SH-SY5Y (cell line): ENCODE measurements around the gene NLRX1.

ENCODE experiments used
- GATA2 ChIP-seq: IDR thresholded peaks from 2 replicates; pipeline ENCODE4 v1.6.1; 2011; ENCODE audit warnings: mild to moderate bottlenecking, low read depth, low read length
- GATA3 ChIP-seq: IDR thresholded peaks from 2 replicates; pipeline ENCODE4 v1.6.1; 2011; ENCODE audit warnings: low read depth, mild to moderate bottlenecking, low read length, moderate library complexity

DNA sequence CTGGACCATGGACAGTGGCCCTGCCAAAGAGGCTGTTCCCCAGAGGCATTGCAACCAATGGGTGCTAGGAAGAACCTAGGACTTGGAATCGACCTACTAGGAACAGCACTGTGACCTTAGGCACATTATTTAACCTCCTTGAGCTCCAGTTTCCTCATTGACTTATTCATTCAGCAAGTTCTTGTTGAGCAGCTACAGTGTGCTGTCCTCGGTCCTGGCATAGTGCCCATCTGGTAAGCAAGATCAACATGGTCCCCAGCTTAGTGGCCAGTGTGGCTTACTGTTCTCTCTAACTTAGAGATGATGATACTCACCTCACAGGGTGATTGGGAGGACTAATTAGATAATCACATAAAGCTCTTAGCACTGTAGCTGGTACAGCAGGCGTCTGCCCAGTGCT lies 11.5 kb upstream of the NLRX1 start:
- TF ChIP-seq GATA2 (no peak), GATA3 (no peak)
